H1 (cell line): Measurements from ENCODE around the gene SLC7A7. TPM values are rescaled to one million over a fixed set of nuclear protein-coding genes. Genes with fewer than 3 reads are reported as not detected.
"Not testable (repeated sequence)": the region's sequence is repeated elsewhere in the genome, so short reads cannot be mapped to it uniquely, and the experiment has no call there.

Experiments
- CTCF ChIA-PET: fragments of 300-600 bp; sonication (Branson Sonifier 250); formaldehyde crosslinking; loops from one replicate; lab custom pipeline; 2021; ENCODE audit not compliant: partially characterized antibody; lab: Charles Lee
- POLR2A ChIA-PET: fragments of 300-600 bp; sonication (Branson Sonifier 250); formaldehyde crosslinking; loops from one replicate; lab custom pipeline; 2021; ENCODE audit warnings: inconsistent platforms; ENCODE audit not compliant: partially characterized antibody; lab: Charles Lee
- DNase-seq, 2 experiments: peaks; one replicate each; pipeline versions ENCODE4 v3.0.0 to v3.0.0-alpha.2; 2010 to 2022; ENCODE audit warnings: low spot score in 2 of 2, low read depth in 1 of 2, mixed read lengths in 1 of 2
- FAIRE-seq: peaks from 2 replicates; lab custom pipeline; 2011; peaks lifted over from hg19 to GRCh38; lab: Jason Lieb, UNC
- H2AFZ ChIP-seq: 2 replicates; pipeline ENCODE4 v1.8.1; 2012; ENCODE audit warnings: low read length, inconsistent platforms
- H2AK5ac ChIP-seq: 2 replicates; pipeline ENCODE4 v1.6.1; 2013; ENCODE audit warnings: low read depth, low read length
- H2BK120ac ChIP-seq: replicated peaks from 2 replicates; pipeline ENCODE3; 2013; ENCODE audit warnings: low read depth, low read length, inconsistent platforms
- H2BK12ac ChIP-seq: 2 replicates; pipeline ENCODE4 v1.6.1; 2013; ENCODE audit warnings: low read depth, low read length
- H2BK15ac ChIP-seq: 2 replicates; pipeline ENCODE4 v1.6.1; 2013; ENCODE audit warnings: low read length
- H2BK20ac ChIP-seq: 2 replicates; pipeline ENCODE4 v1.6.1; 2013; ENCODE audit warnings: low read length
- H2BK5ac ChIP-seq: 2 replicates; pipeline ENCODE4 v1.6.1; 2013; ENCODE audit warnings: low read depth, low read length
- H3K14ac ChIP-seq: 2 replicates; pipeline ENCODE4 v1.6.1; 2013; ENCODE audit warnings: inconsistent platforms; ENCODE audit not compliant: insufficient read length
- H3K18ac ChIP-seq: 2 replicates; pipeline ENCODE4 v1.6.1; 2013; ENCODE audit warnings: low read length; ENCODE audit errors: extremely low read depth
- H3K23ac ChIP-seq: 2 replicates; pipeline ENCODE4 v1.6.1; 2013; ENCODE audit warnings: inconsistent platforms; ENCODE audit not compliant: insufficient read length
- H3K23me2 ChIP-seq: 2 replicates; pipeline ENCODE4 v1.6.1; 2013; ENCODE audit warnings: low read depth, low read length
- H3K27ac ChIP-seq: 2 replicates; pipeline ENCODE4 v1.6.1; 2011; ENCODE audit warnings: low read depth, low read length, inconsistent platforms
- H3K27me3 ChIP-seq, 4 experiments: replicated peaks in 1 of 4; 1 replicate in 1 of 4; 2 replicates in 3 of 4; pipeline versions ENCODE4 v1.6.1 to v1.8.1; 2011 to 2013; ENCODE audit warnings: low read length in 3 of 4, mild to moderate bottlenecking in 3 of 4, inconsistent platforms in 2 of 4, mixed read lengths in 2 of 4, moderate library complexity in 1 of 4; ENCODE audit not compliant: control insufficient read depth in 3 of 4, insufficient read depth in 3 of 4; ENCODE audit errors: extremely low read depth in 1 of 4
- H3K36me3 ChIP-seq, 4 experiments: 2 replicates each; pipeline versions ENCODE4 v1.6.1 to v1.8.1; 2011 to 2013; ENCODE audit warnings: mild to moderate bottlenecking in 4 of 4, low read length in 3 of 4, moderate library complexity in 2 of 4, control low read depth in 1 of 4, inconsistent platforms in 1 of 4; ENCODE audit not compliant: insufficient read depth in 4 of 4, control insufficient read depth in 2 of 4
- H3K4ac ChIP-seq: replicated peaks from 2 replicates; pipeline ENCODE3; 2013; ENCODE audit warnings: low read length, low read depth, mixed read lengths, inconsistent platforms; ENCODE audit not compliant: insufficient read length
- H3K4me1 ChIP-seq, 4 experiments: replicated peaks in 1 of 4; 1 replicate in 1 of 4; 2 replicates in 3 of 4; pipeline versions ENCODE4 v1.6.1 to v1.8.1; 2011 to 2013; ENCODE audit warnings: low read length in 3 of 4, inconsistent platforms in 2 of 4, mixed read lengths in 1 of 4; ENCODE audit not compliant: insufficient read depth in 4 of 4, control insufficient read depth in 3 of 4
- H3K4me2 ChIP-seq, 2 experiments: 2 replicates each; pipeline versions ENCODE4 v1.6.1 to v1.8.1; 2011 to 2013; ENCODE audit warnings: low read depth in 2 of 2, low read length in 2 of 2, control low read depth in 1 of 2, inconsistent platforms in 1 of 2, mild to moderate bottlenecking in 1 of 2; ENCODE audit not compliant: insufficient read depth in 1 of 2
- H3K4me3 ChIP-seq, 4 experiments: fragments of 200-600, 300-600 bp in 1 of 4; sonication (generic), shearing (Covaris generic), sonication (Bioruptor Twin) in 1 of 4; 2 replicates each; pipeline versions ENCODE4 v1.5.1 to v1.8.1; 2011 to 2016; ENCODE audit warnings: low read length in 4 of 4, low read depth in 3 of 4, control low read depth in 2 of 4, inconsistent platforms in 2 of 4, mild to moderate bottlenecking in 2 of 4, mixed read lengths in 1 of 4, moderate library complexity in 1 of 4; ENCODE audit not compliant: insufficient read depth in 2 of 4; ENCODE audit errors: extremely low read depth in 1 of 4
- H3K56ac ChIP-seq: replicated peaks from 2 replicates; pipeline ENCODE3; 2013; ENCODE audit warnings: low read depth, mild to moderate bottlenecking, mixed read lengths, low read length, inconsistent platforms; ENCODE audit not compliant: insufficient read length
- H3K79me1 ChIP-seq: 2 replicates; pipeline ENCODE4 v1.6.1; 2013; ENCODE audit warnings: low read depth, low read length, control low read depth
- H3K79me2 ChIP-seq, 2 experiments: 2 replicates each; pipeline versions ENCODE4 v1.6.1 to v1.8.1; 2012 to 2013; ENCODE audit warnings: low read length in 2 of 2, mild to moderate bottlenecking in 2 of 2, inconsistent platforms in 1 of 2; ENCODE audit not compliant: insufficient read depth in 2 of 2, control insufficient read depth in 1 of 2
- H3K9ac ChIP-seq, 4 experiments: replicated peaks in 1 of 4; 1 replicate in 1 of 4; 2 replicates in 3 of 4; pipeline versions ENCODE4 v1.6.1 to v1.8.1; 2011 to 2013; ENCODE audit warnings: low read depth in 3 of 4, low read length in 3 of 4, control low read depth in 2 of 4, mild to moderate bottlenecking in 2 of 4, moderate library complexity in 2 of 4, inconsistent platforms in 1 of 4; ENCODE audit errors: extremely low read depth in 1 of 4
- H3K9me3 ChIP-seq, 2 experiments: 2 replicates each; pipeline versions ENCODE4 v1.6.1 to v1.8.1; 2012 to 2013; ENCODE audit warnings: mild to moderate bottlenecking in 2 of 2, moderate library complexity in 2 of 2, control low read depth in 1 of 2, inconsistent platforms in 1 of 2, low read depth in 1 of 2, low read length in 1 of 2, mixed read lengths in 1 of 2; ENCODE audit not compliant: insufficient read depth in 2 of 2
- H4K20me1 ChIP-seq, 2 experiments: replicated peaks in 1 of 2; 2 replicates each; pipeline versions ENCODE3 to v1.8.1; 2011 to 2013; ENCODE audit warnings: inconsistent platforms in 2 of 2, low read length in 2 of 2, mild to moderate bottlenecking in 1 of 2; ENCODE audit not compliant: insufficient read depth in 2 of 2, control insufficient read depth in 1 of 2
- H4K5ac ChIP-seq: 2 replicates; pipeline ENCODE4 v1.6.1; 2013; ENCODE audit warnings: low read length, low read depth, mixed read lengths, inconsistent platforms; ENCODE audit not compliant: insufficient read length
- H4K8ac ChIP-seq: 2 replicates; pipeline ENCODE4 v1.8.0; 2013; ENCODE audit warnings: mild to moderate bottlenecking, moderate library complexity, low read length, inconsistent platforms; ENCODE audit not compliant: insufficient read depth; ENCODE audit errors: extremely low read depth
- H4K91ac ChIP-seq: replicated peaks from 2 replicates; pipeline ENCODE3; 2013; ENCODE audit warnings: low read length, mixed read lengths, inconsistent platforms; ENCODE audit not compliant: insufficient read length
- EZH2 ChIP-seq: fragments of 200-600 bp; sonication (generic); IDR thresholded peaks from 2 replicates; pipeline ENCODE4 v1.7.1; 2012; ENCODE audit warnings: low read depth, mild to moderate bottlenecking, moderate library complexity, low read length, inconsistent platforms; ENCODE audit not compliant: severe bottlenecking
- SP1 ChIP-seq: IDR thresholded peaks from 2 replicates; pipeline ENCODE4 v1.6.1; 2011; ENCODE audit warnings: low read depth, low read length
- WGBS, 2 experiments: shearing (Covaris generic) in 1 of 2; methylation state at CpG; one replicate each; pipeline versions ENCODE4 v1.1.6 to v1.1.7; 2013 to 2015; ENCODE audit warnings: low lambda C conversion rate in 2 of 2, mixed read lengths in 2 of 2, inconsistent platforms in 1 of 2, low coverage in 1 of 2, missing lambda C conversion rate in 1 of 2; ENCODE audit not compliant: insufficient replicate concordance in 2 of 2, insufficient coverage in 1 of 2, insufficient read length in 1 of 2; ENCODE audit errors: extremely low coverage in 1 of 2, missing lambda C conversion rate in 1 of 2; 5-methylcytosine and 5-hydroxymethylcytosine counted together
- polyA plus RNA-seq, 7 experiments: library from polyadenylated mRNA; depleted of rRNA in 3 of 7; stranded (reverse) in 5 of 7; unstranded in 2 of 7; fragments of >200 nt in 5 of 7; fragments of 200-250 nt in 2 of 7; gene quantifications; 1 replicate in 5 of 7; 2 replicates in 1 of 7; 4 replicates in 1 of 7; pipeline versions ENCODE4 v1.2.1 to v1.2.3, GENCODE V29; 2011 to 2013; ENCODE audit warnings: missing spikeins in 2 of 7, mixed read lengths in 2 of 7
- total RNA-seq: library from RNA; stranded (reverse); fragmentation: NEBNext Ultra II Directional; extraction: Animal tissue kit (Norgen Biotek cat#: 25700); gene quantifications from 2 replicates; pipeline ENCODE4 v1.2.1, GENCODE V29; 2021

SLC7A7 gene
- total and polyA plus RNA-seq, 2 of the 8 experiments (the other 6 are each of a cell fraction or from before 2014, with no cell fraction given) = 5.8 to 14.9 TPM

GRCh38 chr14:22793976-22794375 lies 21.3 kb downstream of the SLC7A7 start (continued):
- TF ChIP-seq EZH2 (no peak), SP1 (no peak)

DNA sequence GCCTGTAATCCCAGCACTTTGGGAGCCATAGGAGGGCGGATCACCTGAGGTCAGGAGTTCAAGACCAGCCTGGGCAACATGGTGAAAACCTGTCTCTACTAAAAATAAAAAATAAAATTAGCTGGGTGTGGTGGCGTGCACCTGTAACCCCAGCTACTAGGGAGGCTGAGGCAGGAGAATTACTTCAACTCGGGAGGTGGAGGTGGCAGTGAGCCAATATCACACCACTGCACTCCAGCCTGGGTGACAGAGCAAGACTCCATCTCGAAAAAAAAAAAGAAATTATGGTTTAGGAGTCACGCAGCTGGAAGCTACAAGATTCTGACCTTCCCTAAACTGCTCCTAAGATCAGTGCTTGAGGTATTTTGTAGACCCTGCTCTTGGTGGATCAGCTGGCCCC lies 21.7 kb downstream of the SLC7A7 start:
- H4K5ac ChIP-seq, DNase-seq, H3K27me3 ChIP-seq, H2BK120ac ChIP-seq, H2BK12ac ChIP-seq, FAIRE-seq, H3K56ac ChIP-seq, H2BK15ac ChIP-seq, H2AFZ ChIP-seq, H3K36me3 ChIP-seq, POLR2A ChIA-PET, H3K14ac ChIP-seq, H2BK5ac ChIP-seq, H2BK20ac ChIP-seq, H4K20me1 ChIP-seq, H3K4me2 ChIP-seq, H3K23me2 ChIP-seq, H3K79me1 ChIP-seq, H3K9ac ChIP-seq, H4K8ac ChIP-seq, H3K27ac ChIP-seq, H3K79me2 ChIP-seq, H4K91ac ChIP-seq, H3K18ac ChIP-seq, H3K4me3 ChIP-seq, H3K4ac ChIP-seq, H2AK5ac ChIP-seq, H3K23ac ChIP-seq, H3K9me3 ChIP-seq: not testable (repeated sequence)
- peaks cover 2 to 11% (median 6%) of the 10 kb centered on the region in 4 experiments for H3K4me1 ChIP-seq
- WGBS, 2 experiments = 79% methylated on average over 5 of the region's 5 CpGs; no CpG with 5 or more reads in 1 of the 2 experiments
- CTCF ChIA-PET = interaction anchor here (0.6 to 53.1 kb wide), 8 partner anchors 9 to 135 kb away, joined by 3 to 1562 read pairs (median 4); partner anchors contain the start of genes LRP10, MMP14 and REM2
